SHP77 treated with DMSO at 0.1 percent for 48 hours (cell line): ENCODE measurements around the gene RASEF.
"Not testable (repeated sequence)": the region's sequence is repeated elsewhere in the genome, so short reads cannot be mapped to it uniquely, and the experiment has no call there.

ENCODE experiments used
- DNase-seq: peaks from one replicate; lab custom pipeline; 2025; lab: John Stamatoyannopoulos, UW

RASEF gene

GRCh38 chr9:83062651-83063527 is at the start of gene RASEF:
TSS of gene RASEF (minus strand) at chr9:83063142. CDS start at chr9:83062867, 275 bp downstream.
- no peak for DNase-seq

- no peak for DNase-seq
Measured at GRCh38 chr9:83111169-83111568, 48.2 kb upstream of the RASEF start.

- DNase-seq = no peak
Measured at GRCh38 chr9:83109296-83109695, 46.4 kb upstream of the RASEF start.

GRCh38 chr9:83108208-83108607 is 45.3 kb upstream of the RASEF start:
- no peak for DNase-seq

- no peak for DNase-seq
Measured at GRCh38 chr9:83106772-83107171, 43.8 kb upstream of the RASEF start.

- DNase-seq = no peak
Measured at GRCh38 chr9:83106263-83106662, 43.3 kb upstream of the RASEF start.

- no peak for DNase-seq
Measured at GRCh38 chr9:83097633-83098032, 34.7 kb upstream of the RASEF start.

GRCh38 chr9:83093311-83093710 is 30.4 kb upstream of the RASEF start:
- DNase-seq = not testable (repeated sequence)

GRCh38 chr9:83081846-83082245 is 18.9 kb upstream of the RASEF start:
- no peak for DNase-seq

- no peak for DNase-seq
Measured at GRCh38 chr9:83081010-83081409, 18.1 kb upstream of the RASEF start.

- DNase-seq = not testable (repeated sequence)
Measured at GRCh38 chr9:83075932-83076331, 13.0 kb upstream of the RASEF start.

- not testable (repeated sequence) for DNase-seq
Measured at GRCh38 chr9:83072498-83072897, 9.6 kb upstream of the RASEF start.

GRCh38 chr9:83071626-83072025 is 8.7 kb upstream of the RASEF start:
- no peak for DNase-seq

- DNase-seq = no peak
Measured at GRCh38 chr9:83070261-83070660, 7.3 kb upstream of the RASEF start.

GRCh38 chr9:83069651-83070050 is 6.7 kb upstream of the RASEF start:
- DNase-seq = no peak

GRCh38 chr9:83068414-83068813 is 5.5 kb upstream of the RASEF start:
- no peak for DNase-seq

- no peak for DNase-seq
Measured at GRCh38 chr9:83067579-83067978, 4.6 kb upstream of the RASEF start.

- no peak for DNase-seq
Measured at GRCh38 chr9:83066771-83067170, 3.8 kb upstream of the RASEF start.

- DNase-seq = no peak
Measured at GRCh38 chr9:83065233-83065632, 2.3 kb upstream of the RASEF start.

GRCh38 chr9:83061990-83062650 is 822 bp downstream of the RASEF start:
- DNase-seq = no peak

- no peak for DNase-seq
Measured at GRCh38 chr9:83061036-83061435, 1.9 kb downstream of the RASEF start.

GRCh38 chr9:83060556-83060955 is 2.4 kb downstream of the RASEF start:
- DNase-seq = no peak

GRCh38 chr9:83059417-83059816 is 3.5 kb downstream of the RASEF start:
- no peak for DNase-seq
